Measurements from ENCODE around the gene PRR5L.

DNA sequence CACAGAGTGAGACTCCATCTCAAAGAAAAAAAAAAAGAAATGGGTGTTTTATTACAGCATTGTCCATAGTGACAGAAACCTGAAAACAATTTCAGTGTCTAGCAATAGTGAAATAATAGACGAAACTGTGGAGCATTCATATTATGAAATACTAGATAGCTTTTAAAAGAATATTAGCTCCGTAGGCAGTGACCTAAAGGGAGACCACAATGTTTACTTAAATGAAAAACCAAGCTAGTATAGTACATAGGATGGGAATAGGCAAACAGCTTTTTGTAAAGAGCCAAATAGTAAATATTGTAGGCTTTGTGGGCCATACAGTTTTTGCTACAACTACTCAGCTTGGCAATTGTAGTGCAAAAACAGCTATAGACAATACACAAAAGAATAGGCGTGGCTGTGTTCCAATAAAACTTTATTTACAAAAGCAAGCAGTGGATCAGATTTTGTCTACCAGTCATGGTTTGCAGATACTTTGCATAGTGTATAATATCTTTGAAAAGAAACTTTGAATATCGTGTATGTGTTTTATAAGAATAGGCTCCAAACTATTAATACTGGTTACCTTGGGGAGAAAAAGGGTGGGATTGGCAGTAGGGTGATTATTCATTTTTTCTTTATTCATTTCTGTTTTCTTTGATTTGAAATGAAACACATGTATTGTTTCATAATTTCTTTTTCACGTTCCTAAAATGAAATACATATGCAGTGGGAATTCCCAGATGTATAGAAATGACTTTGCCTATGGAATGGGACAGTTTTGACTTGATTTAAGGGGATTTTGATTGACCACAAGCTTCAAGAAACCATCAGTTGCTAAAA is 50.7 kb downstream of the PRR5L start:
- no peak for TF ChIP-seq SALL2 (tag by site-specific recombination; IDR thresholded peaks at IDR 0.05; ENCODE audit: borderline replicate concordance)
- no peak for TF ChIP-seq ZNF791 (tag by site-specific recombination; IDR thresholded peaks at IDR 0.05)
- TF ChIP-seq ZXDB (tag by site-specific recombination; IDR thresholded peaks at IDR 0.05): no peak
- no peak for TF ChIP-seq REST (tag by site-specific recombination; IDR thresholded peaks at IDR 0.05)

All from HEK293 (cell line).